PC-3 (cell line): ENCODE measurements around the gene IL23R. TPM values are rescaled to one million over a fixed set of nuclear protein-coding genes. Genes with fewer than 3 reads are reported as not detected.

Experiments used
- ATAC-seq: fragments of 200-7000 bp; cut with Tn5 transposase; 2 replicates; pipeline ENCODE4 v1.9.1; 2020; ENCODE audit warnings: mild to moderate bottlenecking, moderate library complexity
- BruUV-seq: library from RNA; stranded (reverse); fragments of 400-500 nt; replicated peaks from 2 replicates; lab custom pipeline; 2021; lab: Mats Ljungman, UMichigan
- CTCF ChIA-PET: fragments of 300-600 bp; sonication (Branson Sonifier 250); formaldehyde crosslinking; loops from one replicate; lab custom pipeline; 2022; ENCODE audit warnings: antibody characterized with exemption; lab: Charles Lee
- POLR2A ChIA-PET: fragments of 300-600 bp; sonication (Branson Sonifier 250); formaldehyde crosslinking; loops from one replicate; lab custom pipeline; 2022; ENCODE audit warnings: antibody characterized with exemption; ENCODE audit not compliant: unreplicated experiment; lab: Charles Lee
- DNase-seq: peaks from one replicate; pipeline ENCODE4 v3.0.0-alpha.2; 2015
- H2AFZ ChIP-seq: fragments of 300-600 bp; sonication (generic); 2 replicates; pipeline ENCODE4 v1.6.0; 2016; ENCODE audit warnings: antibody characterized with exemption, low read length
- H3F3A ChIP-seq: fragments of 300-600 bp; sonication (generic); one replicate; pipeline ENCODE4 v1.6.0; 2017; ENCODE audit warnings: antibody characterized with exemption, low read length, control low read depth, mild to moderate bottlenecking; ENCODE audit not compliant: unreplicated experiment
- H3K27ac ChIP-seq: fragments of 300-600 bp; sonication (generic); 2 replicates; pipeline ENCODE4 v1.5.1; 2016; ENCODE audit warnings: mild to moderate bottlenecking, low read length
- H3K27me3 ChIP-seq: fragments of 300-600 bp; sonication (generic); 2 replicates; pipeline ENCODE4 v1.6.1; 2016; ENCODE audit warnings: low read length, mixed read lengths
- H3K36me3 ChIP-seq: fragments of 300-600 bp; sonication (generic); 2 replicates; pipeline ENCODE4 v1.6.1; 2016; ENCODE audit warnings: low read depth, mixed run types, low read length, mixed read lengths
- H3K4me1 ChIP-seq: fragments of 300-600 bp; sonication (generic); 2 replicates; pipeline ENCODE4 v1.5.1; 2016; ENCODE audit warnings: low read length; ENCODE audit not compliant: insufficient read depth
- H3K4me2 ChIP-seq: fragments of 300-600 bp; sonication (generic); 2 replicates; pipeline ENCODE4 v1.6.0; 2016; ENCODE audit warnings: low read length
- H3K4me3 ChIP-seq: fragments of 300-600 bp; sonication (generic); 2 replicates; pipeline ENCODE4 v1.5.1; 2016; ENCODE audit warnings: mild to moderate bottlenecking, low read length, mixed read lengths
- H3K79me2 ChIP-seq: fragments of 300-600 bp; sonication (generic); 2 replicates; pipeline ENCODE4 v1.6.1; 2017; ENCODE audit warnings: low read length, mixed read lengths
- H3K9ac ChIP-seq: fragments of 300-600 bp; sonication (generic); 2 replicates; pipeline ENCODE4 v1.6.0; 2016; ENCODE audit warnings: mild to moderate bottlenecking, low read length
- H3K9me2 ChIP-seq: fragments of 300-600 bp; sonication (generic); replicated peaks from 2 replicates; pipeline ENCODE4 v1.6.1; 2016; ENCODE audit warnings: mixed run types, low read length, mixed read lengths
- H3K9me3 ChIP-seq: fragments of 300-600 bp; sonication (generic); 2 replicates; pipeline ENCODE4 v1.6.1; 2016; ENCODE audit warnings: low read length, mixed read lengths
- H4K20me1 ChIP-seq: fragments of 300-600 bp; sonication (generic); 2 replicates; pipeline ENCODE4 v1.6.1; 2016; ENCODE audit warnings: low read length, mixed read lengths
- EZH2 ChIP-seq: fragments of 300-600 bp; sonication (generic); IDR thresholded peaks from one replicate; pipeline ENCODE4 v1.6.1; 2017; ENCODE audit warnings: antibody characterized with exemption, mild to moderate bottlenecking, low read length; ENCODE audit not compliant: unreplicated experiment
- EZH2phosphoT487 ChIP-seq: fragments of 300-600 bp; sonication (generic); IDR thresholded peaks from 2 replicates; pipeline ENCODE4 v1.6.1; 2018; ENCODE audit warnings: mild to moderate bottlenecking, antibody characterized with exemption, low read length, borderline replicate concordance
- intact Hi-C: fragments of 100-400 bp; cut with micrococcal nuclease; formaldehyde crosslinking; loops from 2 replicates; pipeline ENCODE4 v1.9.0; 2023
- total RNA-seq: library from RNA; depleted of rRNA; stranded (reverse); fragments of >200 nt; gene quantifications from 2 replicates; pipeline ENCODE4 v1.2.3, GENCODE V29; 2014
- TF ChIP-seq, protein P1 (sequence below): fragments of 300-600 bp; sonication (generic); conservative IDR thresholded peaks from 2 replicates; pipeline ENCODE4 v1.5.1; 2017; ENCODE audit warnings: antibody characterized with exemption, low read depth, mild to moderate bottlenecking, low read length

Gene IL23R
- total RNA-seq, 1 experiment from 2014 or later = not detected

DNA sequence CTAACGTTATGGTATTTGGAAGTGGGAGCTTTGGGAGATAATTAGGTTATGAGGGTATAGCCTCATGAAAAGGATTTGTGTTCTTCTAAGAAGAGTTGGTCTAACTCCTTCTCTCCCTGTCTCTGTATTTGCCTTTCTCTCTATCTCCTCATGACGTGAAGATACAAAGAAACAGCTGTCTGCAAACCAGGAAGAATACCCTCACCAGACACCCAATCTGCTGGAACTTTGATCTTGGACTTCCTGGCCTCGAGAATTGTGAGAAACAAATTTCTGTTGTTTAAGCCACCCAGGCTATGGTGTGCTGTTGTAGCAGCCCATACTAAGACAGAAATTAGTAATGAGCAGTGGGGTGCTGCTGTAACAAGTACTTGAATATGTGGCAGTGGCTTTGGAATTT, 47.6 kb upstream of the IL23R start:
- POLR2A ChIA-PET = no interaction called here
- CTCF ChIA-PET = no interaction called here
- no peak for DNase-seq
- intact Hi-C loops = no loop called here
- ATAC-seq = no peak
- Histone ChIP-seq H2AFZ (no peak overlapping the region), H3K4me2 (no peak overlapping the region), H3K79me2 (no peaks in the 10 kb centered on the region), H3K9ac (no peak overlapping the region), H4K20me1 (no peaks in the 10 kb centered on the region), H3K9me2 (no peaks in the 10 kb centered on the region), H3K27ac (no peak overlapping the region), H3K4me3 (no peak overlapping the region), H3K9me3 (no peaks in the 10 kb centered on the region), H3K27me3 (no peaks in the 10 kb centered on the region), H3K4me1 (no peaks in the 10 kb centered on the region), H3F3A (no peaks in the 10 kb centered on the region), H3K36me3 (no peaks in the 10 kb centered on the region)
- no TSS peak for BruUV-seq
- TF ChIP-seq EZH2phosphoT487 (no peak), EZH2 (no peak)
- TF ChIP-seq, protein P1, sequence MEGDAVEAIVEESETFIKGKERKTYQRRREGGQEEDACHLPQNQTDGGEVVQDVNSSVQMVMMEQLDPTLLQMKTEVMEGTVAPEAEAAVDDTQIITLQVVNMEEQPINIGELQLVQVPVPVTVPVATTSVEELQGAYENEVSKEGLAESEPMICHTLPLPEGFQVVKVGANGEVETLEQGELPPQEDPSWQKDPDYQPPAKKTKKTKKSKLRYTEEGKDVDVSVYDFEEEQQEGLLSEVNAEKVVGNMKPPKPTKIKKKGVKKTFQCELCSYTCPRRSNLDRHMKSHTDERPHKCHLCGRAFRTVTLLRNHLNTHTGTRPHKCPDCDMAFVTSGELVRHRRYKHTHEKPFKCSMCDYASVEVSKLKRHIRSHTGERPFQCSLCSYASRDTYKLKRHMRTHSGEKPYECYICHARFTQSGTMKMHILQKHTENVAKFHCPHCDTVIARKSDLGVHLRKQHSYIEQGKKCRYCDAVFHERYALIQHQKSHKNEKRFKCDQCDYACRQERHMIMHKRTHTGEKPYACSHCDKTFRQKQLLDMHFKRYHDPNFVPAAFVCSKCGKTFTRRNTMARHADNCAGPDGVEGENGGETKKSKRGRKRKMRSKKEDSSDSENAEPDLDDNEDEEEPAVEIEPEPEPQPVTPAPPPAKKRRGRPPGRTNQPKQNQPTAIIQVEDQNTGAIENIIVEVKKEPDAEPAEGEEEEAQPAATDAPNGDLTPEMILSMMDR = no peak

DNA sequence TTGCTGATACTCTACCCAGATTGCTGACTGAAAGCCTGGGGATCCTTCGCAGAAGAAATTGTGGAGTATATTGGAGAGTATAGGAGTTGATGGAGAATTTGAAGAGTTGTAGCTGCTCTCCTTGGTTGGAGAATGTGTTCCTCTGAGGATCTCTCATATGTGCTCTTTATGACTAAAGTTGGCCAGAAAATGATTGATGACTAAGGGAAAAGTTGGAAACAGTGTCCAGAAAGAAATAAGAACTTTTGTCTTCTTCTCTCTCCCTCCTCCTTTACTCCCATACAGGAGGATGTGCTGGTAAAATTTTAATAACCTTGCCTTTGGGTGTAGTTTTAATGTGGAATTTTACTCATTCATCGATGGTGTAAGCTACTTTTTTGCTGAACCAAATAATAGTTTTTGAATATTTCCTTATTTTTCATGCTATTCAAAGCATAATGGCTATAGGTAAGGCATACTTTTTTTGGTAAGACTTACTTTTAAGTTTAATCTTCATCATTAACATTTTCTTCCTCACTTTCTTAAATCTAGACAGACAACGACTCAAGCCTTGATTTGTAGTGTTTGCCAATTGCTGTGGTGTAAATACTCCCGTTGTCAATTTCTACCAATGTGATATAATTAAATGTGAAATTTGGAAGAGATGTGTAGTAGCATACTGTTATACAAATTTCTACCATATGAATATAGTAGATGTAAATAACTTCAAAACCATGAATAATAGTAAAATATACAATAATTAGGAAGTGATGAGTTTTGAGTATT, 45.2 kb upstream of the IL23R start:
- no peak overlapping the region for H3K9ac ChIP-seq
- H2AFZ ChIP-seq = no peak overlapping the region
- CTCF ChIA-PET = no interaction called here
- no peak overlapping the region for H3K27ac ChIP-seq
- H3K9me3 ChIP-seq = no peaks in the 10 kb centered on the region
- no peak overlapping the region for H3K4me2 ChIP-seq
- no peaks in the 10 kb centered on the region for H3F3A ChIP-seq
- H4K20me1 ChIP-seq = no peaks in the 10 kb centered on the region
- no peaks in the 10 kb centered on the region for H3K36me3 ChIP-seq
- H3K79me2 ChIP-seq = no peaks in the 10 kb centered on the region
- H3K4me3 ChIP-seq = no peak overlapping the region
- BruUV-seq = no TSS peak
- intact Hi-C loops = no loop called here
- no peaks in the 10 kb centered on the region for H3K4me1 ChIP-seq
- DNase-seq (no peak), ATAC-seq (no peak)
- H3K9me2 ChIP-seq = no peaks in the 10 kb centered on the region
- POLR2A ChIA-PET = no interaction called here
- TF ChIP-seq EZH2phosphoT487 = no peak
- TF ChIP-seq, protein P1 = no peak
- TF ChIP-seq EZH2 = no peak
- H3K27me3 ChIP-seq = no peaks in the 10 kb centered on the region

DNA sequence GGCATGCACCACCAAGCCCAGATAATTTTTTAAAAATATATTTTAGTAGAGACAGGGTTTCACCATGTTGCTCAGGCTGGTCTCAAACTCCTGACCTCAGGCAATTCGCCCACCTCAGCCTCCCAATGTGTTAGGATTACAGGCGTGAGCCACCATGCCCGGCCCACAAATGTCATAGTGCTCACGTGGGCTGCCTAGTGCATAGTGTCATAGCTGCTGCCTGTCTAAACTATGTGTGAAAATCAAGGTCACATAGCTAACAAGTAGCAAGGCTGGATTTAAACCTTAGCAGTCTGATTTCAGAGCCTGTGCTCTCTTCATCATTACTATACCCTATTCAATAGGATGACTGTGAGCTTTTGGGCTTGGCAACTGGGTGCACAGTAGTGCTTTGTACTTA, 41.8 kb upstream of the IL23R start:
- no peaks in the 10 kb centered on the region for H4K20me1 ChIP-seq
- H3K9ac ChIP-seq = no peak overlapping the region
- H3K27ac ChIP-seq = no peak overlapping the region
- DNase-seq (no peak), ATAC-seq (no peak)
- TF ChIP-seq, protein P1 = no peak
- no peak for TF ChIP-seq EZH2phosphoT487
- TF ChIP-seq EZH2 = no peak
- H3K27me3 ChIP-seq = no peaks in the 10 kb centered on the region
- POLR2A ChIA-PET = no interaction called here
- no peaks in the 10 kb centered on the region for H3K79me2 ChIP-seq
- H3K4me3 ChIP-seq = no peak overlapping the region
- no peaks in the 10 kb centered on the region for H3K9me3 ChIP-seq
- intact Hi-C loops = no loop called here
- H2AFZ ChIP-seq = no peak overlapping the region
- H3K4me2 ChIP-seq = no peak overlapping the region
- CTCF ChIA-PET = no interaction called here
- no TSS peak for BruUV-seq
- H3F3A ChIP-seq = no peaks in the 10 kb centered on the region
- H3K9me2 ChIP-seq = no peaks in the 10 kb centered on the region
- no peaks in the 10 kb centered on the region for H3K36me3 ChIP-seq
- H3K4me1 ChIP-seq = no peaks in the 10 kb centered on the region
